NCI-H2029 (cell line): ENCODE results near the gene RAB11A.
"Not testable (repeated sequence)": the region's sequence is repeated elsewhere in the genome, so short reads cannot be mapped to it uniquely, and the experiment has no call there.

Experiments
- DNase-seq: peaks from one replicate; lab custom pipeline; 2025; lab: John Stamatoyannopoulos, UW

The RAB11A gene

GRCh38 chr15:65845826-65846519 lies 23.3 kb upstream of the RAB11A start:
- no peak for DNase-seq

- no peak for DNase-seq
Observed at GRCh38 chr15:65847989-65848388, 21.3 kb upstream of the RAB11A start.

- DNase-seq, result no peak
Observed at GRCh38 chr15:65851981-65852380, 17.3 kb upstream of the RAB11A start.

GRCh38 chr15:65856821-65857455 lies 12.4 kb upstream of the RAB11A start:
- peak; percentile 24 for DNase-seq

- no peak for DNase-seq
Observed at GRCh38 chr15:65857718-65858402, 11.4 kb upstream of the RAB11A start.

GRCh38 chr15:65862682-65863081 lies 6.6 kb upstream of the RAB11A start:
- no peak for DNase-seq

GRCh38 chr15:65863106-65863505 lies 6.2 kb upstream of the RAB11A start:
- no peak for DNase-seq

GRCh38 chr15:65867244-65867643 lies 2.0 kb upstream of the RAB11A start:
- no peak for DNase-seq

GRCh38 chr15:65867933-65868332 lies 1.4 kb upstream of the RAB11A start:
- DNase-seq, result not testable (repeated sequence)

- DNase-seq, result no peak
Observed at GRCh38 chr15:65868546-65869125, 655 bp upstream of the RAB11A start.

- DNase-seq, result peak; percentile 33
Observed at GRCh38 chr15:65869954-65870871, 922 bp downstream of the RAB11A start.

GRCh38 chr15:65870889-65871533 lies 1.7 kb downstream of the RAB11A start:
- DNase-seq, result no peak

GRCh38 chr15:65871886-65872285 lies 2.6 kb downstream of the RAB11A start:
- DNase-seq, result not testable (repeated sequence)

- not testable (repeated sequence) for DNase-seq
Observed at GRCh38 chr15:65872596-65872995, 3.3 kb downstream of the RAB11A start.

- DNase-seq, result no peak
Observed at GRCh38 chr15:65873256-65873655, 4.0 kb downstream of the RAB11A start.

- no peak for DNase-seq
Observed at GRCh38 chr15:65875458-65875857, 6.2 kb downstream of the RAB11A start.

GRCh38 chr15:65877749-65878148 lies 8.5 kb downstream of the RAB11A start:
- DNase-seq, result no peak

- DNase-seq, result no peak
Observed at GRCh38 chr15:65881766-65882434, 12.6 kb downstream of the RAB11A start.

GRCh38 chr15:65883571-65883970 lies 14.3 kb downstream of the RAB11A start:
- no peak for DNase-seq

GRCh38 chr15:65884511-65884910 lies 15.2 kb downstream of the RAB11A start:
- no peak for DNase-seq
